Measurements from ENCODE around the gene RUBCN. TPM values are rescaled to one million over a fixed set of nuclear protein-coding genes. Genes with fewer than 3 reads are reported as not detected.
"Not testable (repeated sequence)": the region's sequence is repeated elsewhere in the genome, so short reads cannot be mapped to it uniquely, and the experiment has no call there.

RUBCN gene
- total and polyA plus RNA-seq, 2 of the 13 experiments (the other 11 are each of a cell fraction or from before 2014, with no cell fraction given): 5.2 to 8.1 TPM

- Histone ChIP-seq H3K27ac (ENCODE audit: extremely low read length, insufficient read depth, low read length) (no peak overlapping the region), H3K4me2 (ENCODE audit: low read depth, low read length) (no peak overlapping the region), H3K4me3 (replicated peaks in 1 of 3; ENCODE audit: insufficient read depth in 1 of 3, low read depth in 2 of 3, low read length in 3 of 3) (no peak overlapping the region), H3K9me3 (ENCODE audit: low read length) (no peaks in the 10 kb centered on the region), H3K27me3 (ENCODE audit: control insufficient read depth in 1 of 2, insufficient read depth in 2 of 2, low read length in 2 of 2) (no peaks in the 10 kb centered on the region), H4K20me1 (ENCODE audit: insufficient read depth, low read length) (no peaks in the 10 kb centered on the region), H3K4me1 (ENCODE audit: insufficient read depth, low read length) (no peaks in the 10 kb centered on the region), H3K79me2 (ENCODE audit: insufficient read depth, low read length) (peaks cover 7% of the 10 kb centered on the region), H3K9ac (ENCODE audit: insufficient read depth, low read depth, low read length) (no peak overlapping the region), H3K36me3 (replicated peaks in 1 of 2; ENCODE audit: control insufficient read depth in 1 of 2, insufficient read depth in 2 of 2, low read length in 2 of 2) (no peaks in the 10 kb centered on the region), H2AFZ (ENCODE audit: low read length) (no peak overlapping the region)
- WGBS (ENCODE audit: low lambda C conversion rate): 87% methylated on average over 2 of the region's 2 CpGs
- FAIRE-seq (no peak), ATAC-seq (no peak), DNase-seq (ENCODE audit: low spot score) (no peak)
- no TSS peak for BruUV-seq (replicated peaks)
- intact Hi-C loops (cut with micrococcal nuclease; ENCODE audit: unreplicated experiment) (no loop called here), in situ Hi-C loops (cut with HindIII; ENCODE audit: extremely low pct_ligation_motif_present, low pct_unique_long_range_greater_than_20kb) (no loop called here)
- no peak for TF ChIP-seq ZNF224 (CRISPR knock-in tag; IDR thresholded peaks at IDR 0.05)
- peak; percentile 29; the same call in 1 of the 2 replicates for TF ChIP-seq RFX1 (IDR thresholded peaks at IDR 0.05)
- POLR2A ChIA-PET: no interaction called here
- CTCF ChIA-PET (ENCODE audit: low intra/inter-chr PET ratio, low total read pairs): no interaction called here
Observed at GRCh38 chr3:197730200-197730599, 6.5 kb downstream of the RUBCN start.

GRCh38 chr3:197728487-197728886 lies 8.2 kb downstream of the RUBCN start:
- no peak for DNase-seq (ENCODE audit: low spot score)
- H3K36me3 ChIP-seq (replicated peaks in 1 of 2; ENCODE audit: control insufficient read depth in 1 of 2, insufficient read depth in 2 of 2, low read length in 2 of 2): no peaks in the 10 kb centered on the region
- H3K27ac ChIP-seq (ENCODE audit: extremely low read length, insufficient read depth, low read length): no peak overlapping the region
- no peak overlapping the region for H2AFZ ChIP-seq (ENCODE audit: low read length)
- no peaks in the 10 kb centered on the region for H3K4me1 ChIP-seq (ENCODE audit: insufficient read depth, low read length)
- 90% methylated on average over 8 of the region's 8 CpGs for WGBS (ENCODE audit: low lambda C conversion rate)
- BruUV-seq (replicated peaks): no TSS peak
- intact Hi-C loops (cut with micrococcal nuclease; ENCODE audit: unreplicated experiment) (no loop called here), in situ Hi-C loops (cut with HindIII; ENCODE audit: extremely low pct_ligation_motif_present, low pct_unique_long_range_greater_than_20kb) (no loop called here)
- FAIRE-seq: no peak
- ChIA-PET POLR2A (no interaction called here), CTCF (ENCODE audit: low intra/inter-chr PET ratio, low total read pairs) (no interaction called here)
- no peak for ATAC-seq
- no peaks in the 10 kb centered on the region for H4K20me1 ChIP-seq (ENCODE audit: insufficient read depth, low read length)
- no peak overlapping the region for H3K4me3 ChIP-seq (replicated peaks in 1 of 3; ENCODE audit: insufficient read depth in 1 of 3, low read depth in 2 of 3, low read length in 3 of 3)
- TF ChIP-seq NR2F6 (IDR thresholded peaks at IDR 0.05) (no peak), NR2F6 (CRISPR knock-in tag; IDR thresholded peaks at IDR 0.05) (no peak), ZNF264 (CRISPR knock-in tag; IDR thresholded peaks at IDR 0.05) (no peak), ZNF362 (CRISPR knock-in tag; IDR thresholded peaks at IDR 0.05; ENCODE audit: borderline replicate concordance) (no peak), ZNF337 (CRISPR knock-in tag; IDR thresholded peaks at IDR 0.05; ENCODE audit: borderline replicate concordance, low read depth) (no peak), ZNF274 (CRISPR knock-in tag; IDR thresholded peaks at IDR 0.05) (no peak), SIN3B (IDR thresholded peaks at IDR 0.05; ENCODE audit: low read length) (no peak)
- H3K9ac ChIP-seq (ENCODE audit: insufficient read depth, low read depth, low read length): no peak overlapping the region
- H3K27me3 ChIP-seq (ENCODE audit: control insufficient read depth in 1 of 2, insufficient read depth in 2 of 2, low read length in 2 of 2): no peaks in the 10 kb centered on the region
- H3K79me2 ChIP-seq (ENCODE audit: insufficient read depth, low read length): peaks cover 3% of the 10 kb centered on the region
- no peak overlapping the region for H3K4me2 ChIP-seq (ENCODE audit: low read depth, low read length)
- no peaks in the 10 kb centered on the region for H3K9me3 ChIP-seq (ENCODE audit: low read length)

DNA sequence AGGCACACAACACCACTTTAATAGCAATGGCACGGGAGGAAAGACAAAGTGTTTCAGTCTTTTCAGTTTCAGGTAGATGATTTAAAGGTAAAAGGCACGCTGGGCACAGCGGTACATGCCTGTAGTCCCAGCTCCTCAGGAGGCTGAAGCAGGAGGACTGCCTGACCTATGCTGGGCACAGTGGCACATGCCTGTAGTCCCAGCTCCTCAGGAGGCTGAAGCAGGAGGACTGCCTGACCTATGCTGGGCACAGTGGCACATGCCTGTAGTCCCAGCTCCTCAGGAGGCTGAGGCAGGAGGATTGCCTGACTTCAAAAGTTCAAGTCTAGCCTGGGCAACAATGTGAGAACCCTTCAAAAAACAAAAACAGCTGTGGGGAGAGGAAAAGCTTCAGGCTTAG lies 8.8 kb downstream of the RUBCN start:
- ATAC-seq; H3K79me2 ChIP-seq (ENCODE audit: insufficient read depth, low read length); POLR2A ChIA-PET; H3K27me3 ChIP-seq (ENCODE audit: control insufficient read depth in 1 of 2, insufficient read depth in 2 of 2, low read length in 2 of 2); H2AFZ ChIP-seq (ENCODE audit: low read length); H3K36me3 ChIP-seq (replicated peaks in 1 of 2; ENCODE audit: control insufficient read depth in 1 of 2, insufficient read depth in 2 of 2, low read length in 2 of 2); H4K20me1 ChIP-seq (ENCODE audit: insufficient read depth, low read length); H3K4me1 ChIP-seq (ENCODE audit: insufficient read depth, low read length); BruUV-seq (replicated peaks); CTCF ChIA-PET (ENCODE audit: low intra/inter-chr PET ratio, low total read pairs); H3K27ac ChIP-seq (ENCODE audit: extremely low read length, insufficient read depth, low read length); H3K4me3 ChIP-seq (replicated peaks in 1 of 3; ENCODE audit: insufficient read depth in 1 of 3, low read depth in 2 of 3, low read length in 3 of 3); in situ Hi-C loops (cut with HindIII; ENCODE audit: extremely low pct_ligation_motif_present, low pct_unique_long_range_greater_than_20kb); intact Hi-C loops (cut with micrococcal nuclease; ENCODE audit: unreplicated experiment); H3K4me2 ChIP-seq (ENCODE audit: low read depth, low read length); H3K9ac ChIP-seq (ENCODE audit: insufficient read depth, low read depth, low read length); H3K9me3 ChIP-seq (ENCODE audit: low read length); DNase-seq (ENCODE audit: low spot score); FAIRE-seq: not testable (repeated sequence)
- WGBS (ENCODE audit: low lambda C conversion rate): 100% methylated on average over 3 of the region's 3 CpGs
